ENCODE results near the gene PALM3.

GRCh38 chr19:14055396-14055795, 6.5 kb downstream of the PALM3 start:
- no peak for TF ChIP-seq POU6F1 (CRISPR knock-in tag; IDR thresholded peaks at IDR 0.05; ENCODE audit: borderline replicate concordance, low read depth)
- no peak for TF ChIP-seq ZFP30 (CRISPR knock-in tag; IDR thresholded peaks at IDR 0.05)
- no peak for TF ChIP-seq RARB (CRISPR knock-in tag; IDR thresholded peaks at IDR 0.05)
- no peak for TF ChIP-seq TOX (CRISPR knock-in tag; IDR thresholded peaks at IDR 0.05; ENCODE audit: borderline replicate concordance)
- TF ChIP-seq ZFP3 (CRISPR knock-in tag; IDR thresholded peaks at IDR 0.05) = no peak

All from SK-N-SH treated with all-trans-retinoic acid at 6 μM for 48 hours (cell line).